Activated CD8-positive, alpha-beta memory T cell treated with anti-CD3 and anti-CD28 coated beads, Interleukin-2, amount 50 U/mL, for 4 hours (primary cell): ENCODE measurements around the gene WDR88.
A peak's percentile ranks its signal among the peaks of the same experiment; 100 is the strongest.
"Not testable (repeated sequence)": the region's sequence is repeated elsewhere in the genome, so short reads cannot be mapped to it uniquely, and the experiment has no call there.

Experiments
- DNase-seq: peaks from one replicate; pipeline ENCODE4 v3.0.0-alpha.2; 2020

Gene WDR88

GRCh38 chr19:33174186-33174585, 42.3 kb downstream of the WDR88 start:
- no peak for DNase-seq

- no peak for DNase-seq
These were observed 43.4 kb downstream of the WDR88 start for GRCh38 chr19:33175156-33175782.

DNA sequence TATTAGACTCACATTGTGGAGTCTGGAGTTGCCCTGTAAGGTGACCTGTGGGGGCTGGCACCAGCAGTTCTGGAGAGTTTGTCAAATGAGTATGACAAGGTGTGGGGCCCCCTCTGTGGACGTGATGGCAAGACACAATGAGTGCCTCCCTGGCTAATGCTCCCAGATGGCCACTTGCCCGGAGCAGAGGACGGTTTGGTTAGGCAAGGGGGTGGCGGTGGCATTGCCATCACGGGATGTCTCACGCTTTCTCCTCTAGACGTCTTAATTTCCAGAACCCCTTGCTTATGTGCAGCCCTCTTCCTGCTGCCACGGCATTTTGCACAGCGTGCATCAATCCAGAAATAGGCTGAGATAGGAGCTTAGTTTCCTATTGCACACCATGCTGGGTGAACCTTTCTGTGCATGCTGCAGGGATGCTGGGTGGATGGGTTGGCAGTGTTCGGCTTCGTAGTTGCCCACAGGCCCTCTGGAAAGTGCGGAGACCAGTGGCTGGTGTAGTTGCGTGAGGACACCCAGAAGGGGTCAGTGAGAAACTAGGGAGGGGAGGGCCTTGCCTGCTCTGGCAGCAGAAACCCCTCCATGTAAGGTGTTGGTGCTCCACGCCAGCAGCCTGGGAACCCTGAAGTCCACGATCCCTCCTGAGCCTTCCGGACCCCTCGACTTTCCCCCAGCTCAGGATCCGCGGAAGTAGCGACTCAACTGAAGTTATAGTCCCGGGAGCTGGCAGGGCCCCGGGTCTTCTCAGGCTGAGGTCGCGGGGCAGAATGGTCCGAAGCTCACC, 44.2 kb downstream of the WDR88 start:
- no peak for DNase-seq

DNA sequence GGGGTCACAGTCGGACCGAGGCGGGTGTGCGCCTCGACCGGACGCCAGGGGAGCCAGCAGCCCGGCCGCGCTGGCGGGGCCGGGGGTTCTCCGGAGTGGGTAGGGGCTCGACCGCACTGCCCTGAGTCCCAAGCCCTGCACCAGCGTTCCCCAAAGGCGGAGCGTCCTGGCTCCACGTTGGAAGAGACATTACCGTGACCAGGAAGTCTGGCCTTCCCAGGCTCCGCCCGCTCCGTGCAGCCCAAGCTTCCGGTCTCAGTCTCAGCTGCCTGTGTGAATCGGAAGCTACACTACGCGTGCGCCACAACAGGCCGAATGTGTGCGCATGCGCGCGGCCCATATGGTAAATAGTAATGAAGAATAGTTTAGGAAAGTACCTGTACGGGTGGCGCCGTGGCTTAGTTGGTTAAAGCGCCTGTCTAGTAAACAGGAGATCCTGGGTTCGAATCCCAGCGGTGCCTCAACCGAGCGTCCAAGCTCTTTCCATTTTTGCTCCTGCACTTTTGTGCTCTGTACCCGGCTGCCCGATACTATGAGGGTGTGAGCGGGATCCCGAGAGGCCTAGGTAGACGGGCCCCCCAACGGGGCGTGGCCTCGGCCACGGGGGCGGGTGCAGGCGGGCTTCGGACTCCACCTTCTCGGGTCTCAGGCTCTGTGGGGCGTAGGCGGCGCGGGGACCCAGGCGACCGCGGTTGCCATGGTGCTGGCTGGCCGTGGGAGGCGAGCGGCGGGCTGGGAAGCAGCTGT, 44.9 kb downstream of the WDR88 start:
- peak; percentile 96 for DNase-seq

DNA sequence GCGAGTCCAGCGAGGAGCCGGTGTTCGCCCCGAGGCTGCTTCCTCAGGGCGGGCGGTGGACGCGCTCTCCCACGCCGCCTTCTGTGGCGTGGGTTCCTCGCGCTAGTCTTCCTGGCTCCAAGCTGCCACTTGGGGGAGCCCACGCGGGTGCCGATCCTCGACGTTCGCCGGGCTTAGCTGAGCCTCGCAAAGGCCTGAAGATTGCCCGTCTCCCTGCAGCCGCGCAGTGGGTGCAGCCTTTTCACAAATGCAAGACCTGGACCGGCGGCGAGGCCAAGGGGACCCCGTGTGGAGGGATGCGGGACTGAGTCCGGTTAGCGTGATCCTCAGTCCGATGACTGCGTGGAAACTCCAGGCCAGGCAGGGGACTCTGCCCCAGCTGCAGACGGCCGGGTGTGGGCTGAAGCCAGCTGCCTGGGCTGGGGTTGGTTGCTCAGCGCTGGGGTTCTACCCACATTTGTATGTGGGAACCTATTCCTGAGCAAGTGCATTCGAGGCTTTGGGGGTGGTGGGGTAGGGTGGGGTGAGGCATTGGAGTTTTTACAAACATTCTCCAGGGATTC, 45.6 kb downstream of the WDR88 start:
- DNase-seq = no peak

GRCh38 chr19:33186431-33187182, 54.7 kb downstream of the WDR88 start:
- no peak for DNase-seq

DNA sequence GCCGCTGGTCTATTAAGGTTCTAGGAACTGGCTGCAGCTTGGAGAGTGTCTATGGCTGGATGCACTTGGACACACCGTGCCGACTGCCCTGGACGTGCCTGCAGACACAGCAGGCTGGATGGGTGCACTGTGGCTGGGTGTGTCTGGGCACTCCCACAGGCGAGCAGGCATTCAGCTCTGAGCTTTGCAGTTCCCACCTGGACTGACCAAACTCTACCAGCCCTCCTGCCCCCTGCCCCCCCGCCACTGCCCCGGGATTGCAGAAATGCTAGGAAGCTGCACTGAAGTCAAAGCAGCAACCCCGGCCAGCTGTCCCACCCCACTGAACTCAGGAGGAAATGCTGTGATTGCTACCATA, 55.2 kb downstream of the WDR88 start:
- no peak for DNase-seq

GRCh38 chr19:33189453-33189852, 57.5 kb downstream of the WDR88 start:
- no peak for DNase-seq

DNA sequence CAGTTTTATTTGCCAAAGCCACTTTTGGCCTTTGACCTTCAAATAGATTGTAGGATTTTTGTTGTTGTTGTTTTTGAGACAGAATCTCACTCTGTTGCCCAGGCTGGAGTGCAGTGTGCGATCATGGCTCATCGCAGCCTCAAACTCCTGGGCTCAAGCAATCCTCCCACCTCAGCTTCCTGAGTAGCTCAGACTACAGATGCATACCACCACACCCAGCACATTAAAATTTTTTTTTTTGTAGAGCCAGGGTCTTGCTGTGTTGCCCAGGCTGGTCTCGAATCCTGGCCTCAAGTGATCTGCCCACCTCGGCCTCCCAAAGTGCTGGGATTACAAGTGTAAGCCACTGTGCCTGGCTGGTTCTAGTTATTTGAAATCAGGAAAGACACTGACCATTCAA, 59.2 kb downstream of the WDR88 start:
- DNase-seq = not testable (repeated sequence)

DNA sequence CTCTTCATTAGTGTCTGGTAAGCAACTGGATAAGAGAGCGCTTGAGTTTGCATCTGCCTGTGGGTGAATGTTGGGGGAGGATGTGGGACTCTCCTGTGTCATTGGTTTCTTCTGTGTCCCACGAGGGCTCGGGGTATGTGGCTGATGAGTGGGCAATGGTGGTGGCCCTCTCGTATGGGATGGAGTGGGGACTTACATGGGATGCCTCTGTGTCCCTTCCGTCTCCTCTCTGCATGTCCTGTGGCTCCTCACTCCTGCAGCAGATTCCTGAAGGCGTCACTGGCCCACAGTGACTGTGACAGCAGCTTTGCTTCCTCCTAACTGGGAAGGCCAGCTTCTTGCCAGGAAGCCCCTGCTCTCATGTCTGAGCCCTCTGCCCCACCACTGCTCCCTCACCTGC, 59.6 kb downstream of the WDR88 start:
- no peak for DNase-seq

DNA sequence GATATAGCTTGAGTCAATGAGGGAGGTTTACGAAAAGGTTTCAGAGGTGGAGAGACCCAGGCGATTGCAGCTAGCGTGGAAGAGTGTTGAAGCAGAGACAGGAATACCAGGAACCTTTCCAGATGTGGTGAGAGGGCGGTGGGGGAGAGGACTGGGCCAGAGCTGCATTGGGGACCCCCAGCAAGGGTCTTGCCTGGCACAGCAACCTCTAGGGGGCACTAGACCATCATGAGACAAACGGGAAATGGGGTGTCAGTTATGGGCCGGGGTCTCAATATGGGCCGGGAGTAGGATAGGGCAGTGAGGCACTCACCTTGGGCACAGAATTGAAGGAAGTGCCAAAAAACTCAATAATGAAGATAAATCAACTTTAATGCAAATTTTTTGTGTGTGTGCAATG, 60.1 kb downstream of the WDR88 start:
- DNase-seq = no peak

- no peak for DNase-seq
These were observed 61.5 kb downstream of the WDR88 start for GRCh38 chr19:33193269-33193864.

DNA sequence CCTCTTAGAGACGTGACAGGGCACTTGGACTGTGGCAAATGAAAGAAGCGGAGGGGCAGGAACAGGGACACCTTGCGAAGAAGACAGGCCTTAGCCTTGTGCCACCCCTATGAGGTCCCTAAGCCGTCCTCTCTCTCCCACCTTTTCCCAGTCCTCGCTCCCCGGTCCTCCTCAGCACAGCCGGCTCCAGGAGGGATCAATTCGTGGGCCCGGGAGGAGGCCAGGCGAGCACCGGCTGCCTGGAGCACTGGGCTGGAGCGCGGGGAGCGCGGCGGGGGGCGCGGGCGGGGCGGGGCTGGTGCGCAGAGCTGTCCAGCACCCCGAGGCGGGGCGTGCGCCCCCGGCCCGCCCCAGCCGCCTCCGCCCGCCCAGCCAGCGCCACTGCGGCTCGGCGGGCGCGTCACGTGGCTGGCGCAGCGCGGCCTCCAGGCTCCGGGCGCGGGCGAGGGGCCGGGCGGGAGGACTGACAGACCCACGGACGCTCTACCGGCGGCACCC, 62.0 kb downstream of the WDR88 start, which contains the start of gene LRP3:
TSS of gene LRP3 (plus strand) at position 466 of the 498 bp plus-strand sequence. CDS start 456 bp downstream, outside the sequence.
- no peak for DNase-seq

DNA sequence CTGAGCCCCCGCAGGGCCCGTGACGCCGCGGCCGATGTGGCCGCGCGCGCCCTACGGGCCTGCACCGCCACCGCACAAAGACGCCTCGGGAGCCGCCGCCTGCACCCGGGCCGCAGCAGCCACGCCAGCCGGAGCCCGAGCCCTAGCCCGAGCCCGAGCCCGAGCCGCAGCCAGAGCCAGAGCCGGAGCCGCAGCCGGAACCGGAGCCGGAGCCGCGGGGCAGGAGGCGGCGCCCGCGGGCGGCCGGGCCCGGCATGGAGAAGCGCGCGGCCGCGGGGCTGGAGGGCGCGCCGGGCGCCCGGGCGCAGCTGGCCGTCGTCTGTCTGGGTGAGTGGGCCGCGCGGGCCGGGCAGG, 62.6 kb downstream of the WDR88 start:
- no peak for DNase-seq

- DNase-seq = no peak
These were observed 63.2 kb downstream of the WDR88 start for GRCh38 chr19:33194886-33195644.

GRCh38 chr19:33195645-33196347, 63.9 kb downstream of the WDR88 start:
- DNase-seq = no peak

GRCh38 chr19:33196446-33197193, 64.7 kb downstream of the WDR88 start:
- no peak for DNase-seq

DNA sequence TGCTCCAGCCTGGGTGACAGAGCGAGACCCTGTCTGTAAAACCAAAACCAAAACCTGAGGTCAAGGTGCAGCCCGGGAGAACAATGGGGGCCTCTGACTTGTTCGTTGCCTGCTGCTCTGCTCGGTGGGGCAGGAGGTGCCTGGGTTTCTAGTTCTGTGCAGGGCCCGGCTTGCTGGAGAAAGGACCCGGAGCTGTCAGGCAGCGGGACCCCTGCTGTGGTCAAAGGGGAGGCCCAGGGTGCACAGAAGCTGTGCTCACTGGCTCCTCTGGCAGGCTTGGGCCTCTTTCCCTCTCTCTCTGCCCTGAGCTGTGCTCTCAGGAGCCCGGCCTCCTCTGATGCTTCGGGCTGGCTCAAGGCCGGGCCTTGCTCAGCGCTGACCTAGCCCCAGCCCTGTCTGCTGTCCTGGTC, 65.7 kb downstream of the WDR88 start:
- DNase-seq = no peak

DNA sequence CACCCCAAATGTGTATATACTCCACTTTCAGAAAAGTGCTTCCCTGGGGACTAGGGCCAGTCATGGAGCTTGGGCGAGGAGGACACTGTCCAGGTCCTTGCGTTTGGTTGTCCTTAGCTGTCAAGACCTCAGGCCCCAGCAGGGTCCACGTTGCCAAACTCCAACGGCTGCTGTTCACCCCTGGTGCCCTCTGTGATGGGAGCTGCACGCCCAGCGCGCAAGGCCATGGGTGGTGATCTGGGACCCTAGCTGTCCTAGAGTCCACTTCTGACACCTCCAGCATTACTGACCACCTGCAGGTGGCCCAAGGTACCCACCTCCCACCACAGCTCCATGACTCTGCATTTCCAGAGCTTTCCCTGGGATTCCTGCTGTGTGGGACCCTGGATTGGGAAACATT, 66.3 kb downstream of the WDR88 start:
- no peak for DNase-seq
